H9 (cell line): Measurements from ENCODE around the gene FFAR3. TPM values are rescaled to one million over a fixed set of nuclear protein-coding genes. Genes with fewer than 3 reads are reported as not detected.

Source experiments
- DNase-seq: peaks from one replicate; pipeline ENCODE4 v3.0.0-alpha.2; 2017
- H2AFZ ChIP-seq: one replicate; pipeline ENCODE4 v1.6.1; 2013; ENCODE audit warnings: mild to moderate bottlenecking, low read length, control low read depth, moderate library complexity
- H2AK5ac ChIP-seq: 2 replicates; pipeline ENCODE4 v1.6.1; 2013; ENCODE audit warnings: low read length, control low read depth, mixed read lengths; ENCODE audit not compliant: insufficient read length
- H2BK120ac ChIP-seq: one replicate; pipeline ENCODE4 v1.6.1; 2013; ENCODE audit warnings: low read depth, mild to moderate bottlenecking, low read length, control low read depth, inconsistent platforms; ENCODE audit not compliant: poor library complexity, severe bottlenecking
- H2BK12ac ChIP-seq: 2 replicates; pipeline ENCODE4 v1.6.1; 2013; ENCODE audit warnings: low read length, control low read depth, mixed read lengths, low read depth; ENCODE audit not compliant: insufficient read length
- H2BK15ac ChIP-seq: 2 replicates; pipeline ENCODE4 v1.6.1; 2013; ENCODE audit warnings: low read depth, low read length, control low read depth
- H2BK20ac ChIP-seq: one replicate; pipeline ENCODE4 v1.6.1; 2013; ENCODE audit warnings: low read depth, mild to moderate bottlenecking, low read length, control low read depth, inconsistent platforms; ENCODE audit not compliant: poor library complexity, severe bottlenecking
- H2BK5ac ChIP-seq: 2 replicates; pipeline ENCODE4 v1.6.1; 2013; ENCODE audit warnings: low read length, control low read depth, mixed read lengths; ENCODE audit not compliant: insufficient read length
- H3K14ac ChIP-seq: 2 replicates; pipeline ENCODE4 v1.6.1; 2013; ENCODE audit warnings: low read length, control low read depth; ENCODE audit not compliant: insufficient read depth
- H3K18ac ChIP-seq: 2 replicates; pipeline ENCODE4 v1.6.1; 2013; ENCODE audit warnings: low read depth, mild to moderate bottlenecking, mixed read lengths, low read length, control low read depth; ENCODE audit not compliant: insufficient read length
- H3K23ac ChIP-seq: 2 replicates; pipeline ENCODE4 v1.6.1; 2013; ENCODE audit warnings: low read length, control low read depth, mixed read lengths, low read depth; ENCODE audit not compliant: insufficient read length
- H3K23me2 ChIP-seq: 2 replicates; pipeline ENCODE4 v1.6.1; 2013; ENCODE audit warnings: low read depth, mild to moderate bottlenecking, mixed read lengths, low read length, control low read depth; ENCODE audit not compliant: insufficient read length, poor library complexity, severe bottlenecking
- H3K27ac ChIP-seq: 2 replicates; pipeline ENCODE4 v1.5.1; 2013; ENCODE audit warnings: low read length, control low read depth, mixed read lengths, low read depth; ENCODE audit not compliant: insufficient read length
- H3K27me3 ChIP-seq: 2 replicates; pipeline ENCODE4 v1.6.1; 2013; ENCODE audit warnings: low read length, control low read depth, inconsistent platforms; ENCODE audit not compliant: insufficient read depth
- H3K4ac ChIP-seq: 2 replicates; pipeline ENCODE4 v1.6.1; 2013; ENCODE audit warnings: low read depth, mild to moderate bottlenecking, control low read depth, inconsistent platforms, low read length, moderate library complexity
- H3K4me1 ChIP-seq: 2 replicates; pipeline ENCODE4 v1.6.1; 2013; ENCODE audit warnings: low read length, control low read depth, inconsistent platforms; ENCODE audit not compliant: insufficient read depth
- H3K4me2 ChIP-seq: 2 replicates; pipeline ENCODE4 v1.6.1; 2013; ENCODE audit warnings: low read length, control low read depth, mixed read lengths; ENCODE audit not compliant: insufficient read length, insufficient read depth
- H3K56ac ChIP-seq: 2 replicates; pipeline ENCODE4 v1.6.1; 2013; ENCODE audit warnings: low read depth, mild to moderate bottlenecking, mixed read lengths, low read length, control low read depth; ENCODE audit not compliant: insufficient read length
- H3K79me1 ChIP-seq: 2 replicates; pipeline ENCODE4 v1.6.1; 2013; ENCODE audit warnings: low read depth, mild to moderate bottlenecking, moderate library complexity, low read length, control low read depth, inconsistent platforms; ENCODE audit not compliant: insufficient read depth, poor library complexity, severe bottlenecking
- H3K79me2 ChIP-seq: 2 replicates; pipeline ENCODE4 v1.6.1; 2013; ENCODE audit warnings: low read length, control low read depth, inconsistent platforms; ENCODE audit not compliant: insufficient read depth
- H3K9ac ChIP-seq: 2 replicates; pipeline ENCODE4 v1.6.1; 2013; ENCODE audit warnings: low read length, control low read depth, mixed read lengths; ENCODE audit not compliant: insufficient read length; ENCODE audit errors: extremely low read depth
- H3K9me3 ChIP-seq: one replicate; pipeline ENCODE4 v1.6.1; 2013; ENCODE audit warnings: low read depth, low read length, inconsistent platforms; ENCODE audit not compliant: control insufficient read depth
- H3T11ph ChIP-seq: one replicate; pipeline ENCODE4 v1.6.1; 2013; ENCODE audit warnings: mild to moderate bottlenecking, low read length, control low read depth, inconsistent platforms
- H4K20me1 ChIP-seq: one replicate; pipeline ENCODE4 v1.6.1; 2013; ENCODE audit not compliant: control insufficient read depth, insufficient read length, insufficient read depth
- H4K5ac ChIP-seq: 2 replicates; pipeline ENCODE4 v1.6.1; 2013; ENCODE audit warnings: low read depth, mild to moderate bottlenecking, mixed read lengths, low read length, control low read depth; ENCODE audit not compliant: insufficient read length
- H4K8ac ChIP-seq: replicated peaks from 2 replicates; pipeline ENCODE4 v1.6.1; 2013; ENCODE audit warnings: low read length, control low read depth, mixed read lengths, low read depth; ENCODE audit not compliant: insufficient read length
- H4K91ac ChIP-seq: 2 replicates; pipeline ENCODE4 v1.6.1; 2013; ENCODE audit warnings: low read depth, mild to moderate bottlenecking, moderate library complexity, mixed read lengths, low read length, control low read depth; ENCODE audit not compliant: insufficient read length
- H3K27ac Mint-ChIP-seq, 3 experiments: 2 replicates in 2 of 3; 3 replicates in 1 of 3; pipeline ENCODE4 v1.8.0; 2020 to 2021; ENCODE audit warnings: mixed read lengths in 3 of 3, mild to moderate bottlenecking in 1 of 3, moderate library complexity in 1 of 3
- H3K27me3 Mint-ChIP-seq: 2 replicates; pipeline ENCODE4 v1.8.0; 2021; ENCODE audit warnings: low read depth, mild to moderate bottlenecking, moderate library complexity, mixed read lengths
- H3K36me3 Mint-ChIP-seq, 3 experiments: 2 replicates in 2 of 3; 3 replicates in 1 of 3; pipeline ENCODE4 v1.8.0; 2020 to 2021; ENCODE audit warnings: low read depth in 3 of 3, mixed read lengths in 3 of 3; ENCODE audit not compliant: insufficient read depth in 1 of 3
- H3K4me1 Mint-ChIP-seq, 2 experiments: 2 replicates each; pipeline ENCODE4 v1.8.0; 2020; ENCODE audit warnings: mixed read lengths in 2 of 2
- H3K4me3 Mint-ChIP-seq, 2 experiments: 2 replicates in 1 of 2; 3 replicates in 1 of 2; pipeline ENCODE4 v1.8.0; 2020 to 2021; ENCODE audit warnings: mild to moderate bottlenecking in 2 of 2, mixed read lengths in 2 of 2, moderate library complexity in 1 of 2
- H3K9me3 Mint-ChIP-seq, 2 experiments: 2 replicates in 1 of 2; 3 replicates in 1 of 2; pipeline ENCODE4 v1.8.0; 2020; ENCODE audit warnings: mild to moderate bottlenecking in 2 of 2, mixed read lengths in 2 of 2, moderate library complexity in 1 of 2
- CTCF ChIP-seq: fragments of 200-600 bp; sonication (generic); conservative IDR thresholded peaks from 3 replicates; pipeline ENCODE4 v1.8.0; 2021; ENCODE audit warnings: antibody characterized with exemption, mild to moderate bottlenecking
- WGBS: extraction: QIAGEN DNeasy Blood & Tissue Kit; methylation state at CpG from one replicate; pipeline ENCODE4 v1.1.7; 2013; ENCODE audit warnings: missing lambda C conversion rate, low lambda C conversion rate, mixed read lengths; ENCODE audit not compliant: insufficient read length; ENCODE audit errors: extremely low coverage; 5-methylcytosine and 5-hydroxymethylcytosine counted together
- total RNA-seq: library from RNA; stranded (reverse); gene quantifications from 2 replicates; pipeline ENCODE4 v1.2.1, GENCODE V29; 2021

Gene FFAR3
- total RNA-seq, 1 experiment from 2014 or later = not detected

GRCh38 chr19:35379992-35380391, 21.7 kb downstream of the FFAR3 start:
- no peaks in the 10 kb centered on the region for H4K20me1 ChIP-seq
- no peak overlapping the region for H2AFZ ChIP-seq
- no peaks in the 10 kb centered on the region for H3K27me3 ChIP-seq
- Mint-ChIP-seq H3K27me3 (peaks cover 39% of the 10 kb centered on the region), H3K4me3 (no peak overlapping the region), H3K27ac (peak overlapping the region in 1 of 3 experiments; percentile 80; a peak in 1 of 7 replicates), H3K9me3 (peaks cover 32 to 39% of the 10 kb centered on the region in 2 experiments), H3K36me3 (peaks cover 2 to 5% (median 4%) of the 10 kb centered on the region in 3 experiments; a peak in 4 of 7 replicates), H3K4me1 (peaks cover 23 to 24% of the 10 kb centered on the region in 2 experiments)
- no peak overlapping the region for H4K8ac ChIP-seq
- no peak for DNase-seq
- H2BK20ac ChIP-seq = no peak overlapping the region
- H3K4me1 ChIP-seq = 0 out of 2 replicates have a peak, but pooled peaks cover 2% of the 10 kb centered on the region
- no peak overlapping the region for H3K56ac ChIP-seq
- H3T11ph ChIP-seq = no peak overlapping the region
- no peaks in the 10 kb centered on the region for H3K79me1 ChIP-seq
- H2BK15ac ChIP-seq = no peak overlapping the region
- H3K9me3 ChIP-seq = peaks cover 15% of the 10 kb centered on the region
- H2BK5ac ChIP-seq = no peak overlapping the region
- H3K18ac ChIP-seq = no peak overlapping the region
- no peak overlapping the region for H3K23ac ChIP-seq
- H4K91ac ChIP-seq = no peak overlapping the region
- no peaks in the 10 kb centered on the region for H3K23me2 ChIP-seq
- no peak overlapping the region for H3K4ac ChIP-seq
- H3K14ac ChIP-seq = no peak overlapping the region
- H2BK12ac ChIP-seq = no peak overlapping the region
- no peak overlapping the region for H3K9ac ChIP-seq
- no peak overlapping the region for H2BK120ac ChIP-seq
- no peak overlapping the region for H2AK5ac ChIP-seq
- no CpG with 5 or more reads among the region's 1 CpG for WGBS
- H4K5ac ChIP-seq = no peak overlapping the region
- no peaks in the 10 kb centered on the region for H3K79me2 ChIP-seq
- H3K4me2 ChIP-seq = no peak overlapping the region
- TF ChIP-seq CTCF = no peak
- H3K27ac ChIP-seq = no peak overlapping the region
